ENCODE measurements around the gene TET3.
A peak's percentile ranks its signal among the peaks of the same experiment; 100 is the strongest.
"Not testable (repeated sequence)": the region's sequence is repeated elsewhere in the genome, so short reads cannot be mapped to it uniquely, and the experiment has no call there.

The TET3 gene

GRCh38 chr2:73984203-73984921 lies at the start of gene TET3:
TSS of gene TET3 (plus strand) at chr2:73984910. CDS start at chr2:73986404, 1,494 bp downstream.
- Mint-ChIP-seq H3K4me1 (peaks cover 79% of the 10 kb centered on the region), H3K27me3 (no peaks in the 10 kb centered on the region), H3K27ac (peak within 1 kb of the TSS; percentile 88 to 98), H3K4me3 (peak within 1 kb of the TSS; percentile 95 to 98), H3K9me3 (no peaks in the 10 kb centered on the region)
- DNase-seq (peak; percentile 51 to 55), ATAC-seq (peak; percentile 35)

- H3K27me3 Mint-ChIP-seq = no peaks in the 10 kb centered on the region
- no peaks in the 10 kb centered on the region for H3K9me3 Mint-ChIP-seq
- peaks cover 78% of the 10 kb centered on the region for H3K4me1 Mint-ChIP-seq
- ATAC-seq (no peak), DNase-seq (no peak)
- no peak overlapping the region for H3K4me3 Mint-ChIP-seq
- no peak overlapping the region for H3K27ac Mint-ChIP-seq
These were observed 49.1 kb upstream of the TET3 start for GRCh38 chr2:73935641-73936040.

DNA sequence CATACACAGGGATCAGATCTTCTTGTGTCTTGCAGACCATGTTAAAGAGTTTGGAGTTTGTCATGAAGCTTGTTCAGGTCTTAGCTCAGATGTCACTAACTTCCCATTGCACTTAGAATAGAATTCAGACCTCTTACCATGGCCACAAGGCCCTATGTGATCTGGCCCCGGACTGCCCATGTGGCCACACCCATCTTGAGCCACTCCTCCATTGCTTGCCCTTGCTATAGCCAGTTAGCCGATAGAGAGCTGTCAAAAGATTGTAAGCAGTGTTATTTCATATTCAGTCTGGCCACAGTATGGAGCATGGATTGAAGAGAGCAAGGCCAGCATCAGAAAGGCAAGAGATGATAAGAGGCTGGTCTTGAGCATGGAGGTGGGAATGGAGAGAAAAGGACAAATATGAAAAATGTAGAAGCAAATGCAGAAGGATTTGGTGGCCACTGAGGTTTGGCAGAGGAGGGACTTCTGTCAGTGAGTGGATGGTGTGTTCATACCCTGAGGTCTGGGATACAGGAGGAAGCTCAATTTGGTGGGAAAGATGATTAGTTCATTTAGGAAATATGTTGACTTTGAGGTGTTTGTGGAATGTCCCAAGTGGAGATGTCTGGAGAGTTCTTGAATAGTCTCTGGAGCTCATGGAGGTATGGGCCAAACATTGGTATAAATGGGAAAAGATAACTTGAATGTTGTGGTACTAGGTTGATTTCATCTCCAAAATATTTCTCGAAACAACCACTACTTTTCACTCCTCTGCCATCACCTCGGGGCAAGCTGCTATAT lies 47.4 kb upstream of the TET3 start:
- Mint-ChIP-seq H3K27ac (peak overlapping the region in 1 of 2 donors; percentile 14), H3K27me3 (no peaks in the 10 kb centered on the region), H3K4me3 (no peak overlapping the region), H3K9me3 (no peaks in the 10 kb centered on the region), H3K4me1 (peaks cover 78% of the 10 kb centered on the region)
- no peak for ATAC-seq
- DNase-seq = no peak

GRCh38 chr2:73937899-73938298 lies 46.8 kb upstream of the TET3 start:
- ATAC-seq = no peak

DNA sequence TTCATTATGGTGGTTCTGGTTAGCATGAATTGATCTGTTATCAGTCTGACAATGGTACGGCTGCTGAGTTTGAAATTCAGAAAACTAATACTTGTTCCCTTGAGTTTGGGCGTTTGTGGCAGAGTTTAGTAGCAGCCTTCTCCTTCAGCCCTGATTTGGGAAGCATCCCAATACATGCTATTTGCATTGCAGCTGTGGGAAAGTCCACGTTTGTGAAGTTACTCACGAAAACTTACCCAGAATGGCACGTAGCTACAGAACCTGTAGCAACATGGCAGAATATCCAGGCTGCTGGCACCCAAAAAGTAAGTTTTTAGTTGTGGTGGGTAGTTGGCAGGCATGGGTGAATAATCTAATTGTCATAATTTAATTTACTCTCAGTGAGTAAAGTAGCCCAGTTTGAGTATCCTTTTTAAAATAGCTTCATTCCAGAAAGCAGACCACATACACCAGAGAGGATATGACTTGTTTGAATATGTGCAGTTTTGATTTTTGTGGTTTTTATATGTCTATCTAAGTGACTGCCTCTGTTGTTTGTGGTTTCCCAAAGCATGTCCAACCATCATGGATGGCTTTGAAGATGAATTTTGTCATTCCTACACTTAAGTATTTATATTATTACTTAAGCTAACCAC lies 45.9 kb upstream of the TET3 start:
- H3K4me3 Mint-ChIP-seq = peak overlapping the region in 1 of 2 donors; percentile 10
- DNase-seq (no peak), ATAC-seq (peak; percentile 96)
- no peaks in the 10 kb centered on the region for H3K9me3 Mint-ChIP-seq
- H3K27ac Mint-ChIP-seq = peak overlapping the region in 1 of 2 donors; percentile 40
- peaks cover 80% of the 10 kb centered on the region for H3K4me1 Mint-ChIP-seq
- H3K27me3 Mint-ChIP-seq = no peaks in the 10 kb centered on the region

More at GRCh38 chr2:73937899-73938298, 46.8 kb upstream of the TET3 start:
- Mint-ChIP-seq H3K27me3 (no peaks in the 10 kb centered on the region), H3K4me1 (peaks cover 78% of the 10 kb centered on the region), H3K9me3 (no peaks in the 10 kb centered on the region), H3K27ac (peak overlapping the region in 1 of 2 donors; percentile 6), H3K4me3 (no peak overlapping the region)
- no peak for DNase-seq

- H3K27ac Mint-ChIP-seq = no peak overlapping the region
- H3K9me3 Mint-ChIP-seq = no peaks in the 10 kb centered on the region
- peaks cover 86% of the 10 kb centered on the region for H3K4me1 Mint-ChIP-seq
- H3K4me3 Mint-ChIP-seq = peak overlapping the region in 1 of 2 donors; percentile 0
- DNase-seq (peak in 1 of 2 donors; percentile 32), ATAC-seq (peak; percentile 78)
- no peaks in the 10 kb centered on the region for H3K27me3 Mint-ChIP-seq
These were observed 45.3 kb upstream of the TET3 start for GRCh38 chr2:73939419-73939818.

DNA sequence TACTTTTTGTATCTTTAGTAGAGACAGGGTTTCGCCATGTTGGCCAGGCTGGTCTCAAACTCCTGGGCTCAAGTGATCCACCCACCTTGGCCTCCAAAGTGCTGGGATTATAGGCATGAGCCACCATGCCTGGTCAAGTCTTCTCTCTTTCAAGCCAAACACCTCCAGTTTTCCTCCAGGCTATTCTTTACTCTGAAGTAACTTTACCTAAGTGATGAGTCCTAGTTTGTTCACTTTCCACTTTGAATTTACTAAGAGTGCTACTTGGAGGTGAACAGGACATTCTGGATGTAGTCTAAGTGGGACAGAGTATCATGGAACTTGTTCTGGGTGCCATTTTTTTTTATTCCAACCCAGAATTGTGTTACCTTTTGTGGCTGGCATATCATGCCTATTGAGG lies 44.6 kb upstream of the TET3 start:
- H3K27me3 Mint-ChIP-seq, ATAC-seq, H3K4me3 Mint-ChIP-seq, H3K9me3 Mint-ChIP-seq, DNase-seq, H3K27ac Mint-ChIP-seq: not testable (repeated sequence)
- H3K4me1 Mint-ChIP-seq = peaks cover 93% of the 10 kb centered on the region

- H3K9me3 Mint-ChIP-seq = no peaks in the 10 kb centered on the region
- ATAC-seq (no peak), DNase-seq (no peak)
- peak overlapping the region in 1 of 2 donors; percentile 34 for H3K27ac Mint-ChIP-seq
- no peaks in the 10 kb centered on the region for H3K27me3 Mint-ChIP-seq
- peak overlapping the region in 1 of 2 donors; percentile 49 for H3K4me3 Mint-ChIP-seq
- H3K4me1 Mint-ChIP-seq = peaks cover 97% of the 10 kb centered on the region
These were observed 42.0 kb upstream of the TET3 start for GRCh38 chr2:73942664-73943063.

- DNase-seq = peak; percentile 29 to 42
These were observed 40.0 kb upstream of the TET3 start for GRCh38 chr2:73944714-73945113.

GRCh38 chr2:73946215-73946614 lies 38.5 kb upstream of the TET3 start:
- no peak overlapping the region for H3K27ac Mint-ChIP-seq
- no peaks in the 10 kb centered on the region for H3K9me3 Mint-ChIP-seq
- H3K4me1 Mint-ChIP-seq = peaks cover 93% of the 10 kb centered on the region
- DNase-seq (no peak), ATAC-seq (no peak)
- H3K4me3 Mint-ChIP-seq = no peak overlapping the region
- H3K27me3 Mint-ChIP-seq = no peaks in the 10 kb centered on the region

More at GRCh38 chr2:73944714-73945113, 40.0 kb upstream of the TET3 start:
- Mint-ChIP-seq H3K4me3 (peak overlapping the region; percentile 9 to 61), H3K9me3 (no peaks in the 10 kb centered on the region), H3K27ac (peak overlapping the region; percentile 3 to 35), H3K27me3 (no peaks in the 10 kb centered on the region), H3K4me1 (peaks cover 93% of the 10 kb centered on the region)
- ATAC-seq = peak; percentile 97

DNA sequence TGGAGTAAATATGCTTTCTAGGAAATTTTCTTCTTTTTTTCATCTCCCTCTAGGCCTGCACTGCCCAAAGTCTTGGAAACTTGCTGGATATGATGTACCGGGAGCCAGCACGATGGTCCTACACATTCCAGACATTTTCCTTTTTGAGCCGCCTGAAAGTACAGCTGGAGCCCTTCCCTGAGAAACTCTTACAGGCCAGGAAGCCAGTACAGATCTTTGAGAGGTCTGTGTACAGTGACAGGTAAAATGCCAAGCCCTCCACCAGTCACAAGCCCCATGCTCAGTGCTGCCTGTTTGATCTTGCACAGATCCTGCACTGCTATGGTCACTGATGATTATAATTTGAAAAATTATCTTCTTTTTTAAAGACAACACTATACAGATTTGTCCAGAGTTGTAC lies 38.0 kb upstream of the TET3 start:
- Mint-ChIP-seq H3K4me3 (no peak overlapping the region), H3K27ac (no peak overlapping the region), H3K9me3 (no peaks in the 10 kb centered on the region), H3K4me1 (peaks cover 93% of the 10 kb centered on the region), H3K27me3 (no peaks in the 10 kb centered on the region)
- DNase-seq = no peak
- ATAC-seq = no peak

DNA sequence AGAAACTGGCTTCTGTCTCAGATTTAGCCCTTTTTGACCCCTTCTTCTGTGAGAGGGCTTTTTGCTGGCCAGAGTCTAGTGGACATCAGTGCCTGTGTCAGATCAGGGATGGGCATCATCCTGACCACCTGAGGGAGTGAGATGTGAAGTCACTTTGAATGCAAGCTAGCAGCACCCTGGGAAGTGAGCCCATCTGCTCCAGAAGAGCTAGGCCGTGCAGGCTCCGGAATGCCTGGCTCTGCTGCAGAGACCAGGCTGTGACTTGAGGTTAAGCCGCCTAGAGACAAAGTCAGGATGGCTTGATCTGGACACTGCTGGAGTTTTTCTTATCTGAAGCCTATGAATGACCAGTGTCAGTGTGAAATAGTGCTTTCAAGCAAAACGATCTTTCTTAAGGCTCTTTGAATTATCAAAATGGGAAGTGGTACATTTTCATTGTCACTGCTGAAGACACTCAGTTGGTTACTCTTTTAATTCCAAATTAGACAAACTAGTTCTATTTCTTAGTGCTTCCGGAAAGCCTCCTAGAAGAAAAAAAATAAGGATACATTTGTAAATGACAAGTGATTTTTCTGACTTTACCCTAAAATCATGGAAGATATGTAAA lies 37.2 kb upstream of the TET3 start:
- Mint-ChIP-seq H3K27ac (no peak overlapping the region), H3K4me1 (peaks cover 93% of the 10 kb centered on the region)

GRCh38 chr2:73949802-73950201 lies 34.9 kb upstream of the TET3 start:
- H3K27me3 Mint-ChIP-seq = no peaks in the 10 kb centered on the region
- H3K27ac Mint-ChIP-seq = no peak overlapping the region
- H3K4me3 Mint-ChIP-seq = no peak overlapping the region
- DNase-seq (no peak), ATAC-seq (no peak)
- H3K4me1 Mint-ChIP-seq = peaks cover 77% of the 10 kb centered on the region
- no peaks in the 10 kb centered on the region for H3K9me3 Mint-ChIP-seq

More for the DNA sequence above, 37.2 kb upstream of the TET3 start:
- ATAC-seq = no peak
- Mint-ChIP-seq H3K4me3 (no peak overlapping the region), H3K9me3 (no peaks in the 10 kb centered on the region), H3K27me3 (no peaks in the 10 kb centered on the region)
- DNase-seq = no peak

DNA sequence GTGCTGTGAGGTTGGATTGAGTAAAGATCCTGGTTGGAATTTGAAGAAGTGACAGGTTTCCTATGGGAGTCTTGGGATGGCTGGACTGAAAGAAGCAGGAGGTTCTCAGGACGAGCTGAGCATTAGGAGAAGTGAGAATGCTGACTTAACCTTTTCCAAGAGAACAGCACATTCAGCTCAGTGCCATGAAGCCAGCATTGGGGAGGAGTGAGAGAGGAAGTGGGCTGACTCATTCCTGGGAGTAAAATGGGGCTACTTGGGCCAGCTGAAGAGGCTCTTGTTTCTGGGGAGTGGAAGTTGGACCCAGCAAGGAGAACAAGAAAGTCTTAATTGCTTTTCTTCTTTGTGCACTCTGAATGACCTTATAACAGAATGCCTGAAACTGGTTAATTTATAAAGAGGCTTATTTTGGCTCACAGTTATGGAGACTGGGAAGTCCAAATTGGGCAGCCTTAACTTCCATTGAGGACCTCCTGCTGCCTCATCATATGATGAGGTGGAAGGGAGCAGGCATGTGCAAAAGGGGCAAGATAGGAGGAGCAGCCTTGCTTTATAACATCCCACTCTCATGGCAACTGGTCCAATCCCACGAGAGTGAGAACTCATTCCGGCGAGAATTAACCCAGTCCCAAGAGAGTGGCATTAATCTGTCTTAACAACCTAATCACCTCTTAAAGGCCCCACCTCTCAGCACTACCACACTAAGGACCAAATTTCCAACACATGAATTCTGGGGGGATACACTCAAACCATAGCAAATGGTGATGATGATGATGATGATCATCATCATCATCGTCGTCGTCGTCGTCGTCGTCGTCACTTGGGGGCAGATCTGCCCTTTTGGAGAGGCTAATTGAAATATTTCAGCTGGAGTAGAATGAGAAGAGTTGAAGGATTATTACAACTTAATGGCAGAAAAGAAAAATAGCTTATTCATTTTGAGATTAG lies 31.9 kb upstream of the TET3 start:
- Mint-ChIP-seq H3K4me3 (no peak overlapping the region), H3K4me1 (peaks cover 61% of the 10 kb centered on the region), H3K9me3 (no peaks in the 10 kb centered on the region), H3K27ac (peak overlapping the region in 1 of 2 donors; percentile 8), H3K27me3 (no peaks in the 10 kb centered on the region)
- DNase-seq (no peak), ATAC-seq (no peak)

All from stimulated activated naive CD8-positive, alpha-beta T cell treated with anti-CD3 and anti-CD28 coated beads, Interleukin-15, amount 100 ng/mL, for 72 hours (primary cell).